GM19238 (cell line): ENCODE results near the gene MRRF.
A peak's percentile ranks its signal among the peaks of the same experiment; 100 is the strongest.
"Not testable (repeated sequence)": the region's sequence is repeated elsewhere in the genome, so short reads cannot be mapped to it uniquely, and the experiment has no call there.

Experiments
- DNase-seq: peaks from one replicate; pipeline ENCODE4 v3.0.0; 2011; ENCODE audit warnings: low spot score; ENCODE audit not compliant: insufficient read length

Gene MRRF

DNA sequence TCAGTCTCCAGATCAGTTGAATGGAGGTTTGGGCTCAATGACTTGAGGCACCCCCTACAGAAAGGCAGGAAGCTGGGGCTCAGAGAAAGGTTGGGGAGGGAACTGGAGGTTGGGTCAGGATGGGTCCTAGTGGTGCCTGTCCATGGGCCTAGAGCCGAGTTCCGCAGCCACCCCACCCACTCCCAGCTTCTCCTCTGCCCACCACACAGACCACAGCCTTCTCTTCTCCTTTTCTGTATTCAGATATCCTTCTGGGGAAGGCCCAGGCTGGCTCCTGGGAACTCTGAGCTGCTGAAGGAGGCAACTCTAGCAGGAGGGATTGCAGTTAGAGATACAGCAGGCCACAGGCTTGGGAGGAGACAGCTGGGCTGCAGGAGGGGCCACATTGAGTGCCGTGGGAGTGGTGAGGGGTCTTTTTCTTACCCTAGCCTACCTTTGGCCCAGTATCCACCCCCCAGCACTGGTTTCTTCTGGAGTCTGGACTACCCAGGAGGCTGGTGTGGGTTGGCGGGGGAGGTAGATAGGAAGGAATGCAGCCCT lies 90.7 kb downstream of the MRRF start:
- DNase-seq: no peak

GRCh38 chr9:122356627-122357026 lies 91.9 kb downstream of the MRRF start:
- DNase-seq: no peak

GRCh38 chr9:122360891-122361290 lies 96.2 kb downstream of the MRRF start:
- no peak for DNase-seq

- DNase-seq: not testable (repeated sequence)
Observed at GRCh38 chr9:122363131-122363530, 98.4 kb downstream of the MRRF start.

DNA sequence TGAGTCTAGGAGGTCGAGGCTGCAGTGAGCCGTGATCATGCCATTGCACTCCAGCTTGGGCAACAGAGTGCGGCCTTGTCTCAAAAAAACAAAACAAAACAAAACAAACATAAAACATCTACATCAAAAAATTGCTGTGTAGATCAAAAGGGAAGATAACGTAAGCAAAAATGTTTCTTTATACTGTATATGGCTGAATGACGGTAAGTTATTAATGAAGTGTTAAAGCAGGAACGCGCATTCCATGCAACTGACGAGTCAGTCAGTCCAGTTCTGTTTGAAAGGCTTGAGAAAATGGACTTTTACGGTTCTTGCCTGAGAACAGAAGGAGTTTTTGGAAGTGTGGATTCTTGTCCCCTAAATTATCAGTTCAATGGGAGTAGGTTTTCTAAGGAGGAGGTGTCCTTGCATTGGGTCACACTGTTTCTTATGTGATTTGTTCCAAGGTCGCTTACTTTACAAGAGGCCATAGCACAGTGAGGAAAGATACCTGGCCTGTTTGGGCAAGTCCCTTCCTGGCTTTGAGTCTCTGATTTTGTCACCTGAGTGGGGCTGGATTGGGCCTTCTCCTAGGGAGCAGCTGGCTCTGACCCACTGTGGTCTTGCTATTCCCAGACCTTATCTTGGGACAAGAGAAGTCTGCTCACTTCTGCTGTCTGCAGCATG lies 99.6 kb downstream of the MRRF start:
- no peak for DNase-seq

DNA sequence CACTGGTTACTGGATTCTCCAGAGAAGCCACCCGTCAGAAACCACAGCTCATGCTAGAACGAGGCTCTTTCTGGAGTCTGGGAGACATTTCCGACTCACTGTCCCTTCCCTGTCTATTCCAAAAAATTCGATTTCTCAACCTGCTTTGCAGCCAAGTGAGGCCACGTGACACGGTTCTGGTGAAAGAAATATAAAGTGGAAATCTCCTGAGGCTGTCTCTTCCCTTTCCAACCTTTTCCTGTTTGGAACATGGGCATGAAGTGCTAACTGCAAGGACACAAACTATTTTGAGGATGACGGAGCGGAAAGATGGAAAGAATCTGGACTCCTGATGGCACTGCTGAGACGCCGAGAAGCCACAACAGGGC lies 100.1 kb downstream of the MRRF start:
- DNase-seq: no peak

DNA sequence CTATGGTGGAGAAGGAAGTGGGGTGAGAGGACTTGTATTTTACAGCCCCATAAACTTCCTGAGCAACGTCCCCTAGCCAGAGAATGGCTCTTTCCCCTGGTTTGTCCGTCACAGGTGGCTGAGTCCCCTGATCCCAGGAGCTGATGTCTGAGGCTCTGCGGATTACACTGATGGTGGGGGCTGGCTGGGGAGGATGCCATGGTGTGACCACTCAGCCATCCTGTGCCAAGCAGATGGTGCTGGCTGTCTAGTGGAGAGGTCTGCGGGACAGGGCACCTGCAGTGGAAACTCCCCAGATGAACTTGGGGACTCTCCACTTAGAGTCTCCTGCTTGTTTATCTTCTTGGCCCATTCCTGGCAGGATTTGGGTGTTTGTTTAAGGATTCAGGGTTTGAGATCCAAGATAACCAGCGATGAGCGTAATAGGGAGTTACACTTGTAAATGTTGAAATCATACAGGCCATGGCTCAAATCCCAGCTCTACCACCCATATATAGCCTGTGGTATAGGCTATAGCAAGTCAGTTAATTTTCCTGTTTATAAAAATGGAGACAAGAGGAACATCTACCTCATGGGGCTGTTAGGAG lies 101.5 kb downstream of the MRRF start:
- DNase-seq: no peak

GRCh38 chr9:122367065-122367464 lies 102.4 kb downstream of the MRRF start:
- no peak for DNase-seq

- DNase-seq: no peak
Observed at GRCh38 chr9:122367774-122368460, 103.2 kb downstream of the MRRF start.

GRCh38 chr9:122368642-122369041 lies 104.0 kb downstream of the MRRF start:
- no peak for DNase-seq

DNA sequence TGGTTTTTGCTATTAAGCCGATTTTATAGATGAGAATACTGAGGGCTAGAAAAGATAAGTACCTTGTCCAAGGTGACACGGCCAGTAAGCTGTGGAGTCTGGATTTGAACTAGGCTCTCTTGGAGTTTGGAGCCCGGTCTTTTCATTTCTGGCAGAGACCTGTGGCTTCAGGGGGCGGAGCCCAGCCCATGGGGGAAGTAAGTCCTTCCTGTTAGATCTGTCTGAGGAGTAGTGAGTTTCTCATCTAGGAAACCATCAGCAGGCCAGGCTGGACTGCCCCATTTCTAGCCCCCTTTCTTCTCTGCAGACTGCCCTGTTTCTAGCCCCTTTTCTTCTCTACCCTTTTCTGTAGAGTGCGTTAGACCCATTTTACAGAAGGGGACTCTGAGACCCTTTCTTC lies 105.6 kb downstream of the MRRF start:
- DNase-seq: no peak

DNA sequence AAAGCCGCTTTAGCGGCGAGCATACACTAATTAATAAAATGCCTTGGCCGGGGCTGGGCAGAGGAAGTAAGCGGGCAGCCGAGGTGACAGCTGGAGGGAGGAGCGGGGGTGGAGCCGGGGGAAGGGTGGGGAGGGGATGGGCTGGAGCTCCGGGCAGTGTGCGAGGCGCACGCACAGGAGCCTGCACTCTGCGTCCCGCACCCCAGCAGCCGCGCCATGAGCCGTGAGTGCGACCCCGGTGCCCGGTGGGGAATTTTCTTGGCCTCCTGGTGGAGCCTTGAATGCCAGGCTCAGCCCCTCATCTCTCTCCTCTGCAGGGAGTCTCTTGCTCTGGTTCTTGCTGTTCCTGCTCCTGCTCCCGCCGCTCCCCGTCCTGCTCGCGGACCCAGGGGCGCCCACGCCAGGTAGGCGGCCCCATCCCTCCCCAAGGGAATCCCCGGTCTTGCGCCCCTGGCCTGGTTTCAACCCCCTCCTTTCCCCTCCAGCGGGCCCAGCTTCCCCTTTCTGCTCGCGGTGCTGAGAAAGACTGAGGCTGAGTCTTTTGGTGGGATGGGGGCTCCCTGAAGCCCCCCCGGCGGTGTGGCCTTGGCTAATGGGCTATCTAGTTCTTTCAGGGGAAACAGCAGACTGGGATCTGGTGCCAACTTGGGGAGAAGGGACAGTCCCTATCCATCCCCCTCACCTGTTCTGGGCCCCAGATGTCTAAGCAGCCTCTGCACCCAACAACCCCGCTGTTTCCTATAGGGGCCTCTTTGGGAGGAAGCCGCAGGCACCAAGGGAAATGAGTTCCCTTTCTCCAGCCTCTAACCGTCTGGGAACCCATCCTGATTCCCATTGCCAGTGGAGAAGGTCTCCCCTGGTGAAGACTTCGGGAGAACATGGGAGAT lies 106.4 kb downstream of the MRRF start, which contains the start of gene PTGS1:
Gene PTGS1, plus strand, starts transcription at position 156 of the 887 bp plus-strand sequence. Its CDS starts 61 bp downstream, at position 217.
- peak; percentile 53 for DNase-seq

DNA sequence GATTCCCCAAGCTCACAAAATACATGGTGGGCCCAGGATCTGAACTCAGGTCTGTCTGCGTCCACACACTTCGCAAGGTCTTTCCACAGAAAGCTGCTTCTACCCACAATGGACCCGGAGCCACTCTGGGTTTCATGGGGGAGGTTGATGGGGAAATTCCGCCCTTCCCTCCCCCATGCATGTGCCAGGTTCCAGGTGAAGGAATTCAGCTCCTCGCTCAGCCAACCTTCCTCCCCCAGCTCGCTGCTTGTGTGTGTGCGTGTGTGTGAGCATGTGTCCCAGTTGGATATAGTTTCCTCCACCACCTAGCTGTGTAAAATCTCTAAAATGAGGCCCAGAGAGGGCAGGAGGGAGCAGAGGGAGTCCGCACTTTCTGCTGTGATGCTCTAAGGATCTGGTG lies 107.2 kb downstream of the MRRF start:
- DNase-seq: no peak

DNA sequence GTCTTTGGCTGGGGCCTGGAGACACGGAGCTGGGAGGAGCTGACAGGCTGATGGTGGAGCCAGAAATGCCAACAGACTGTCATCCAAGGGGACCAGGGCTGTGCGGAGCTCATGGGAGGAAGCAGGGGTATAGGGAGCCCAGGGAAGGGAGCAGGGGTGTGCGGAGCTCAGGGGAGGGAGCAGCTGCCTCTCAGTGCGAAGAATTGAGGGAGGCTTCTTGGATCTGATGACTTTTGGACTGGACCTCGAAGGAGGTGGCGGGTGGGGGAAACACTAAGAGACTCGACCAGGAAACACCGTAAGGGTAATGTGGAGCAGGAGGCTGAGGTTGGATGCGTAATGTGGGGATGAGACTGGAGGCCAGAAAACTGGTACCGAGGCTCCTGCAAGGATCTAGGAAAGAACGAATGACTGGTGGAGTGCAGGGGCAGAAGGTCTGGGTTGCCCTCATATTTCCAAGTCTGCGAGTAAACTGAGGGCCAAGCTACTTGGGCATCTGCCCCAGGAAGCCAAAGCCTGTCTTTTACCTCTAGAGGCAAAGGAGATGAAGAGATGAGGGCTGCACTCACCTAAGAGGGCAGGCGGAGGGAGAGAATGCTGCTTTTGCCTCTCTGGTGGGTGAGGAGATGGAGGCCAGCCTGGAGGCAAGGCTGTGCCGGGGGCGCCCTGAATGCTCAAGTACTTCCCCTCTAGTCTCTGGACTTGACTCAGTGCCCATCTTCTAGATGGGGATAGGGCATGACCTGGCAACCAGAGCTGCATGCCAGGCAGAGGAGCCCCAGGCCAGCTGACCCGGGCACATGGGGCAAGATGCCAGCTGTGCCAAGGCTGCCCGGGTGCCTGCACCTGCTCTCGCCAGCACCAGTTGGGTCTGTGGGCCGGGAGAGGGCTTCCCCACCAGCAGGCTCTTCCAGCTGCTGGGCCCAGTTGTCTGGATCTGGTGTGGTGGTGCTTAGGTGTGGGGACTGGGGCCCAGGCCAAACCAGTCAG lies 108.5 kb downstream of the MRRF start:
- no peak for DNase-seq

- no peak for DNase-seq
Observed at GRCh38 chr9:122374885-122375420, 110.3 kb downstream of the MRRF start.

DNA sequence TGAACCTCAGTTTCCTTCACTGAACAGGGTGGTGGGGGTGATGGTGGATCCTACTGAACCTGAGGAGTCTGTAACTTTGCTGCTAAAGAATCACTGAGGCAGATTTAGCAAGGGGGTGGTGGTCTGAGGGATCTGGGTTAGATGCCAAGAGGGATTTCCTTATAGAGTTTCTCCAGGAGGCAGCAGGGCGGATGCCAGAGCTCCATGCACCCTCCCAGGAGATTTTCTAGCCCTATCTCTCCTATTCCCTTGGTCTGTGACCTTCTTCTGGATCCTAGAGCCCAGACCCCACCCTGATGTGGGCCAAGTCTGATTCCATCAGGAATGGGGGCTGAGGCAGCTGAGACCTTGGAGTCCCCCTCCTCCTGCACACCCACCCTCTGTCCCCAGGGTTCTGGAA lies 112.1 kb downstream of the MRRF start:
- DNase-seq: no peak

DNA sequence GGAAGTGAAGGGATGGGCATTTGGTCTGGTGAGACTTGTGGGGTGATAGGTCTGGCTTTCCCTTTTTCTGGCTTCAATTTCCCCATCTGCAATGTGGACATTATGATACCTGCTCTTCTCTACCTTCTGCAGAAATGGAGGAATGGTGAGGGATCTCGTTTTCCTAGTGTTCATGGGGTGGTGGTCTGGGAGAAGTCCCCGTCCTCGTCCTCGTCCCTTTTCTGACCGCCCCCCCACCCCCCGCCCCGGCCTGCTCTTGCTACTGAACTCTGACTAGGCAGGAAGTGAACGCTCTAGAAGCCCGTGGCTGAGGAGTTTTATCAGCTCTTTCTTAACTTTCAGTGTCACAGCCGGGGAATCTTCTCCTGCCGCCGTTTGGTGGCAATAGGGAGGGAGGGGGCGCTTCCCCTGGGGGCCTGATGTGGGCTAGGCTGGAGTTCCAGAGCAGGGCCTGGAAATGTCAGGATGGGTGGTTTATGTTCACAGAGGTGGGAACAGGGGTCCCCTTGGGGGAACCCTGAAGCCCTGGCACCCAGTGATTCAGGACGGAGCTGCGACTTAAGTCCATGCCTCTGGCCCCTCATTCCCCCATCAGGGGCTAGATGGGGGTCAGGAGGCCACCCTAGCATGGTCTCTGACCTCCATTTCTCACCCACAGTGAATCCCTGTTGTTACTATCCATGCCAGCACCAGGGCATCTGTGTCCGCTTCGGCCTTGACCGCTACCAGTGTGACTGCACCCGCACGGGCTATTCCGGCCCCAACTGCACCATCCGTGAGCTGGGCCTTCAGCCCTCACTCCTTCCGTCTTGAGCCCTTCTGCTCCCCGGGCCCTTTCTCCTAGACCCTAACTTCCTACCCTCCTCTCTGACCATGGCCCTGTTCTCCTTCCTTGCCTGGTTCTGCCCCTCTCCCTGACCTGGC lies 112.8 kb downstream of the MRRF start:
- DNase-seq: no peak

- DNase-seq: no peak
Observed at GRCh38 chr9:122378236-122378635, 113.6 kb downstream of the MRRF start.

DNA sequence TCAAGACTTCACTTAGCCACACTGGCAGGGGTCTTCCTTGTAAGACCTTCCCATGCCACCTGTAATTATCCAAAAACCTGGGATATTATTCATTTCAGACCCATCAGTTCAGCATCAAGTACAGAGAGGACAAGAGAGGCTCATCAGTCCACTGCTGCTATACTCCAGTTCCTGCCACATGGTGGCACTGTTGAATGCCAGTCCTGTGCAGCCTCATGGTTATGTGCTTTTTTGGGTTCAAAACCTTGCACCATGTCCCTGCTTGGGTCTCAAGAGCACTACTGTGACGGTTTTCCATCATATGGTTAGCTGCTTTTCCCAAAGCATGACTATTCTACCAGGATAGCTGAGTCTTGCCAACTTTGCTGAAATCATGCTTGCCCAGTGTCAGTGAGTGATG lies 114.7 kb downstream of the MRRF start:
- DNase-seq: no peak
